NOMO-1 (cell line): Measurements from ENCODE around the gene NANOS3.

Experiments
- DNase-seq, 2 experiments: peaks; one replicate each; lab custom pipeline; 2025; ENCODE audit not compliant: unreplicated experiment in 2 of 2; lab: John Stamatoyannopoulos, UW

The NANOS3 gene

GRCh38 chr19:13876834-13877233, at the start of gene NANOS3:
Gene NANOS3, plus strand, starts transcription at chr19:13877134. Its CDS starts 115 bp downstream, at chr19:13877249.
- DNase-seq, result no peak

- no peak for DNase-seq
Observed at GRCh38 chr19:13827656-13828055, 49.3 kb upstream of the NANOS3 start.

DNA sequence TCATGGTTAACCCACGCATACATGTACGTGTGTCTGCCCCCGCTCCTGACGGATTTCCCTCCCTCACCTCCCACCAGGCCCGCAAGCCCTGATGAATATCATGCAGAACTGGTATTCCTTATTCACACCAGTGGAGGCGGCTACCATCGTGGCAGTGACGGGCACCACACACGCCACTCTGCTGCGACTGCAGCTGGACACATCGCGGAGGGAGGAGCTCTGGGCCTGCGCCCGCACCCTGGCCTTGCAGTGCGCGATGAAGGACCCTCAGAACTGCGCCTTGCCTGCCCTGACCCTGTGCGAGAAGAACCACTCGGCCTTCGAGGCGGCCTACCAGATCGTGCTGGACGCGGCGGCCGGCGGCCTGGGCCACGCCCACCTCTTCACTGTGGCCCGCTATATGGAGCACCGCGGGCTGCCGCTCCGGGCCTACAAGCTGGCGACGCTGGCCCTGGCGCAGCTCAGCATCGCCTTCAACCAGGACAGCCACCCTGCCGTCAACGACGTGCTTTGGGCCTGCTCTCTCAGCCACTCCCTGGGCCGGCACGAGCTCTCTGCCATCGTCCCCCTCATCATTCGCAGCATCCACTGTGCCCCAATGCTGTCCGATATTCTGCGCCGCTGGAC, 46.7 kb upstream of the NANOS3 start:
- DNase-seq, result no peak

GRCh38 chr19:13830741-13831536, 46.0 kb upstream of the NANOS3 start:
- DNase-seq, result no peak

DNA sequence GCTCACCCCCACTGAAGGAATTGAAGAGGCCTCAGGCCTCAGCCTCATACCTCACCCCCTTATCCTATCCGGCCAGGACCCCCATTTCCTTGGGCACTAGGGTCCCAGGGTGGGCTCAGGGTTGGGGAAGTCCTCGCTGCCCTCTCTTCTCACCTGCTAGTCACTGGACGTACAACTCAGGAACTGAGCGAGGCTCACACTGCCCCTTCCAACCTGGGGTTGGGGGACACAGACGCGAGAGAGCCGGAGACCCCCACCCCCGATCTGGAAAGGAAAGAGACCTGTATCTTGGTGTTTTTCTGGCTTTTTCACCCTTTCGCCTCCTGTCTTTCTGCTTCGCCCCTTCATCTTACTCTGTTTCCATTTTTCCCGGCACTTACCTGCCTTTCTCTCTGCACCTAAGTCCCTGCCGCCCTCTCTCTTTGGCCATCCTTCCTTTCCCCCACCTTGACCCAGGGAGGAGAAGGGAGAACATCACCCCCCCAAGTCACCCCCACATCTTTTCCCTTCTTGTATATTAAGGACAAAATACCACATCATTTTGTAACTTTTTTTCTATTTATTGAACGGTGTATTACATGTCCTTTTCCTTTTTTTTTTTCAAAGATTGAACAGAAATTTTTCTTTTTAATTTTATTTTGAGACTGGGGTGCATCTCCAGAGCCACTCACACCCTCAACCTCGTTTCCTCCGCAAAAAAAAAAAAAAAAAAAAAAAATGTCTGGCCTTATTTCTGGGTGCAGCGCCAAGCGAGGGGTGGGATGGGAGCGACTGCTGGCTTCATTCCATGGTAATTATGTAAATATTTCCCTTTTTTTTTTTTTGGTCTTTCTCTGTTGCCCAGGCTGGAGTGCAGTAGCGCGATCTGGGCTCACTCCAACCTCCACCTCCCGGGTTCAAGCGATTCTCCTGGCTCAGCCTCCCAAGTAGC, 45.1 kb upstream of the NANOS3 start:
- DNase-seq, result no peak

DNA sequence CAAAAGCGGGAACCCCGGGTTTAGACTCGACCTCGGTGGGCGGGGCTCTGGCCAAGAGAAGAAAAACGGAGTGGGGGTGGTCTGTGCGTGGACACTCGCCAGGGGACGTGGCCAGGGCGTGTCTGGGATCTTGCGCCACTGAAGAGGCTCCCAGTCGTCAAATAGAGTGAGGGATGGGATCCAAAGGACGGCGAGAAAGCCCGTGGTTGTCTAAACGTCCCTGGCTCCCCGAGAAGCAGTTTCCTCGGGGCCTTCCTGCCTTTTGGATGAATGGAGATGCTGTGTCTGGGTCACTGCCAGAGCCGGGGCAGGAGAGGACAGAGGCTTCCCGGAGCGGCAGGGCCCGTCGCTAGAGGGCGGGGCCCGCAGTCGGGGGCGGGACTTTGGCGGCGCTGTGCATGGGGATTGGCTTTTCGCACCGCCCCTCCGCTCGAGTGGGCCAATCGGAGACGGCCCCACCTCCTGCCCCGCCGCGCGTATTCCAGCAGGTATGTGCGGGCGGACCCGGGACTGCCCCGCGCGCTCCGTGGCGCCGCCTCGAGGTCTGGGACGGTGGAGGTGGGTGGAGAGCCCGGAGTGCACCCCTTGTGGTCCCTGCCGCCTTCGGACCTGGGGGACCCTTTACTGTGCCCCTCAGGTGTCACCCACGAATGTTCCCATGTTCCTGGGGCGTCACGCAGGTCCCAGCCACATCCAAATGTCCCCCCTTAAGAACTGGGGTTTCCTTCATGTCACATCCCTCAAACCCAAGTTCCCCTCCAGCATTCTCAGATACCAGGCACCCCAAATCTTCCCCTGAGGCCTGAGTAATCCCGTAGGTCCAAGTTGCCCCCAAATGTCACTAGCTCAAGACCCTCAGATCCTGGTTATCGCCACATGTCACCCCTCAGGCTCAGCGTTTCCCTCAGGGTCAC, 43.3 kb upstream of the NANOS3 start:
- peak; percentile 73 to 85 for DNase-seq

DNA sequence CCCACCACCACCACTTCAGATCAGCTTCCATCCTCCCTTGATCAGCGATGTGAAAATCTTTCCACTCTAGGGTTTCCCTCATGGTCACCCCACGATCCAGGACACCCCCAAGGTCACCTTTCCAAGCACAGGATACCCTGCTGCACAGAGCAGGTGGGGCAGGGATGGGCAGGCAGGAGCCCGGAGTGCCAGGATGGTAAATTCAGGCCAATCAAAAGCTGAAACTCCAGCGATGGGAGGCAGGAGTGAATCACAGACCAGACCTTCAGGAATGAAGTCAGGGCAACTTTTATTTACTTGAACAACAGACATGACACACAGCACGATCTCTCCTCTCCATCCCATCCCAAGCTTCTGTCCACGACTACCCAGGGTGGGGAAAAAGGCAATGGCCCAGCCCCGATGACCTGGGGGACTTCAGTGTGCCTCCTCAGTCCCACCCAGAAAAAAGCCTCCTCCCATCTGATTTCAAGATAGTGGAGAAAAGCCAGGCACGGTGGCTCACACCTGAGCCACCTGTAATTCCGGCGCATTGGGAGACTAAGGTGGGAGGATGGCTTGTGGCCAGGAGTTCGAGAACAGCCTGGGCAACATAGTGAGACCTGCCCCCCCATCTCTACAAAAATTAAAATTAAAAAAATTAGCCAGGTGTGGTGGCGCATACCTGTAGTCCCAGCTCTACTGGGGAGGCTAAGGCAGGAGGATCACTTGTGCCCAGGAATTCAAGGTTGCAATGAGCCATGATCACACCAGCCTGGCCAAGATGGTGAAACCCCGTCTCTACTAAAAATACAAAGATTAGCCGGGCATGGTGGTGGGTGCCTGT, 42.5 kb upstream of the NANOS3 start:
- DNase-seq, result no peak

DNA sequence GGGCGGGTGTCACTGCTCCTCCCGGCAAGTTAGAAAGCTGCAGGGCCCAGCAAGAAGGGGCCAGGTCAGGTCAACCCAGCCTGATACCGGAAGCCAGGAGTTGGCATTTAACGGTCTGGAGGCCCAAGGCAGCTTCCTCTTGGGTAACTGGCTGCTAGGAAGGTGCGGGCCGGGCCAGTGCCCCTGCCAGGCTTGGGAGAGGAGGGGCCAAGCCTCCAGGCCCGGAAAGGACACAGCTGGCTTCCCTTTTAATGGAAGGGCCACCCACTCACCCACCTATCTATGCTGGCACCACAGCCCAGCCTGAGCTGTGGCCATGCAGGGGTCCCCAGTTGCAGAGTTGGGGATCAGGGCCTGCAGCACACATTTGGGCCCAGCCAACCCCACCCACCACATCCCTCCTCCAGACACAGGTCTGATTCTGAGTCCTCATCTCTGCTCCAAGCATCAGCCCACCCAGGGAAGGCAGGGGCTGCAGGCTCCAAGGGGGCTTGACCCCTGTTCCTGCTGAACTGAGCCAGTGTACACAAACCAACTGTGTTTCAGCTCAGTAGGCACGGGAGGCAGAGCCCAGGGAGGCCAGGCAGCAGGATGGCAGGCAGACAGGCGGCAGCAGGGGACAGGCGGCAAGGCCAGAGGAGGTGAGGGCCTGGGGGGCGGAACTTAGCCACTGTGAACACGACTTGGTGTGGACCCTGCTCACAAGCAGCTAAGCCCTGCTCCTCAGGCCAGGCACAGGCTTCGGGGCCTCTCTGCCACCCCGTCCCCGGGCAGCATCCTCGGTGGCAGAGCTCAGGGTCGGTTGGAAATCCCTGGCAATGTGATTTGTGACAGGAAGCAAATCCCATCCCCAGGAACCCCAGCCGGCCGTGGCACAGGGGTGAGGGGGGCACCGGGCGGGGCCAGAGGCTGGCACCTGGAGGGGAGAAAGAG, 40.9 kb upstream of the NANOS3 start:
- peak; percentile 96 to 97 for DNase-seq

DNA sequence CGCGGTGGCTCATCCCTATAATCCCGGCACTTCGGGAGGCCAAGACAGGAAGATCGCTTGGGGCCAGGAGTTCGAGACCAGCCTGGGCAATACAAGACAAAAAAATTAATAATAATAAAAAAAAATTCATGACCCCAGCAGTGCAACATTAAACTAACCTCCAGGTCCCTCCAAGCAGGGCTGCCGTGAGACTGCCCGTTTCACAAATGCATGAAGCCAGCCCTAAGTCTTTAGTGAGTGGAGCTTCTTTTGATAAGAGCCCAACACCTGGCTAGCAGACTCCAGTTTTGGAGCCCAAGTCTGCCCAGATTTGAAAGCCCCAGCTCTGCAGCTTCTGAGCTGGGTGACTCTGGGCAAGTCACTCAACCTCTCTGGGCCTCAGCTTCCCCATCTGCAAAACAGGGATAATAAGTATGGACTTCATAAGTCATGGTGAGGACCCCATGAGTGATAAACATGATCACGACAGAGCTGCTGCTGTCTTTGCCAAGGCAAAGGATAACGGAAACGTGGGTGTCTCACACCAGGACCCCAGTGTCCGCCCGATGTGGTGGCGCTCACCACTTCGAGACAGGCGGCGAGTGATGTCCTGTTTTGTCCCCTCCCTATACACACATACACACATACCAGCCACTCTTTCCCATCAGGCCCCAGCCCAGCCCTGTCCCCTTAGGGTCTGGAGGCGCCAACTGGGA, 38.4 kb upstream of the NANOS3 start:
- no peak for DNase-seq

DNA sequence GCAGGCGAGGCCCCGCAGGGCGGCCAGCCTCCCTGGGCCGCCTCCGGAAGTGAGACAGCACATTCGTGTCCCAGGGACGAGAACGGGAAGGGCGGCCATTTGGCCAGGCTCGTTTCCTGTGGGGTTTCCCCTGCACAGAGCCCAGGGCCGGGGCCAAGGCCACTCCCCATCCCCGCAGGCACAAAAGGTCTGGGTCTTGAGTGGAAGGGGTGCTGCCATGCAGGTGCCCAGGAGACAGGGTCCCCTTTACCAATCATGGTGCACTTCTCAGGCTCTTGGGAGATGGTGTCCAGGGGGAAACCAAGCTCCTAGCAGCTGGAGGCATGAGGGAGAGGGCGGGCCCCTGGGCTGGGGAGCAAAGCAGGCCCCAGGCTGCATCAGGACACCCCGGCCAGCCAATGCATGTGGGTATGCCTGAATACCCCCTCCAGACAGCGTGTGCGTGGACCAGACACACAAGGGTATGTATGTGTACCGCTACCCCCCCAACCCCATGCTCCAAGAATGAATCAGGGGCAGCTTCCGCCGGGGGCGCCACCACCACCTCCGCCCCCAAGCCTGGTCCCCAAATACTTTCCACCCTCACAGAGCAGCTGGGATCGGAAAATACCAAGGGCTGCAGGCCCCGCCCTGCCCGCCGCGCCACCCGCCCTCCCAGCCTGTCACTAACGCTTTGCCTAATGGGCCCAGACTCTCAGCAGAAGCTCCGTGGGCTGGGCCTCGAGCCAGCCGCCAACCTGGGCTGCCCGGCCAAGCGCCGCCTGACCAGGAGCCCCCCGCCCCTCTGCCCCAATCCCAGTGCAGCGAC, 37.6 kb upstream of the NANOS3 start:
- DNase-seq, result peak; percentile 84 to 95

- no peak for DNase-seq
Observed at GRCh38 chr19:13839938-13840304, 37.0 kb upstream of the NANOS3 start.

GRCh38 chr19:13840305-13841085, 36.4 kb upstream of the NANOS3 start:
- peak in 1 of 2 experiments; percentile 31 for DNase-seq

GRCh38 chr19:13841086-13841961, 35.6 kb upstream of the NANOS3 start:
- DNase-seq, result peak in 1 of 2 experiments; percentile 51

GRCh38 chr19:13841962-13842290, 35.0 kb upstream of the NANOS3 start:
- no peak for DNase-seq
